WTC11 (cell line): ENCODE data around the gene PEAR1. TPM values are rescaled to one million over a fixed set of nuclear protein-coding genes. Genes with fewer than 3 reads are reported as not detected.

Experiments used
- ATAC-seq: fragments of 200-7000 bp; cut with Tn5 transposase; 2 replicates; pipeline ENCODE4 v1.10.0; 2021; ENCODE audit warnings: mild to moderate bottlenecking, moderate library complexity
- CTCF ChIA-PET: fragments of 300-600 bp; sonication (Branson Sonifier 250); formaldehyde crosslinking; loops from one replicate; lab custom pipeline; 2021; ENCODE audit warnings: antibody characterized with exemption; lab: Charles Lee
- POLR2A ChIA-PET: fragments of 350-600 bp; sonication (Branson Sonifier 250); formaldehyde crosslinking; loops from one replicate; lab custom pipeline; 2021; ENCODE audit warnings: antibody characterized with exemption; lab: Charles Lee
- DNase-seq: peaks from one replicate; pipeline ENCODE4 v3.0.0; 2021; ENCODE audit warnings: low spot score
- H3K27ac Mint-ChIP-seq: 2 replicates; pipeline ENCODE4 v1.8.0; 2021; ENCODE audit warnings: mixed read lengths
- H3K27me3 Mint-ChIP-seq: 2 replicates; pipeline ENCODE4 v1.8.0; 2021; ENCODE audit warnings: low read depth, mild to moderate bottlenecking, moderate library complexity, mixed read lengths
- H3K36me3 Mint-ChIP-seq: 2 replicates; pipeline ENCODE4 v1.8.0; 2021; ENCODE audit warnings: mixed read lengths
- H3K4me1 Mint-ChIP-seq: 2 replicates; pipeline ENCODE4 v1.8.0; 2022; ENCODE audit warnings: mixed read lengths
- H3K4me3 Mint-ChIP-seq: 2 replicates; pipeline ENCODE4 v1.8.0; 2021; ENCODE audit warnings: mild to moderate bottlenecking, moderate library complexity, mixed read lengths
- H3K9me3 Mint-ChIP-seq: 2 replicates; pipeline ENCODE4 v1.8.0; 2021; ENCODE audit warnings: mixed read lengths
- ATF1 ChIP-seq: sonication (generic); formaldehyde crosslinking; IDR thresholded peaks from 2 replicates; pipeline ENCODE4 v1.8.1; 2023; ENCODE audit warnings: mild to moderate bottlenecking, moderate library complexity, missing genetic modification reagents
- ATF3 ChIP-seq: sonication (generic); formaldehyde crosslinking; conservative IDR thresholded peaks from 2 replicates; pipeline ENCODE4 v1.8.1; 2022; ENCODE audit warnings: mild to moderate bottlenecking, missing genetic modification reagents
- CDX4 ChIP-seq: fragments of 250-450 bp; sonication (Bioruptor Pico); IDR thresholded peaks from 2 replicates; pipeline ENCODE4 v1.9.0; 2021; ENCODE audit warnings: moderate library complexity, mild to moderate bottlenecking, inconsistent platforms, borderline replicate concordance
- CTCF ChIP-seq: fragments of 200-600 bp; IDR thresholded peaks from 2 replicates; pipeline ENCODE4 v1.8.0; 2022; ENCODE audit warnings: antibody characterized with exemption
- E2F4 ChIP-seq: sonication (generic); formaldehyde crosslinking; IDR thresholded peaks from 2 replicates; pipeline ENCODE4 v1.8.1; 2022; ENCODE audit warnings: low read depth, mild to moderate bottlenecking, moderate library complexity, missing genetic modification reagents, borderline replicate concordance
- FOXP4 ChIP-seq: sonication (generic); formaldehyde crosslinking; IDR thresholded peaks from 2 replicates; pipeline ENCODE4 v1.8.0; 2022; ENCODE audit warnings: mild to moderate bottlenecking, missing genetic modification reagents
- GRHL2 ChIP-seq: fragments of 250-450 bp; sonication (Bioruptor Pico); IDR thresholded peaks from 2 replicates; pipeline ENCODE4 v1.8.0; 2022; ENCODE audit warnings: mild to moderate bottlenecking, moderate library complexity; ENCODE audit not compliant: insufficient replicate concordance, severe bottlenecking
- MAX ChIP-seq: sonication (generic); formaldehyde crosslinking; IDR thresholded peaks from 2 replicates; pipeline ENCODE4 v1.8.0; 2022; ENCODE audit warnings: mild to moderate bottlenecking, missing genetic modification reagents
- NFYB ChIP-seq: sonication (generic); formaldehyde crosslinking; conservative IDR thresholded peaks from 2 replicates; pipeline ENCODE4 v1.8.0; 2022; ENCODE audit warnings: low read depth, missing genetic modification reagents
- NR1H2 ChIP-seq: sonication (generic); formaldehyde crosslinking; IDR thresholded peaks from 2 replicates; pipeline ENCODE4 v1.9.0; 2021; ENCODE audit warnings: mild to moderate bottlenecking, moderate library complexity, missing genetic modification reagents
- NR2C2 ChIP-seq: sonication (generic); formaldehyde crosslinking; IDR thresholded peaks from 2 replicates; pipeline ENCODE4 v1.8.0; 2022; ENCODE audit warnings: mild to moderate bottlenecking, missing genetic modification reagents
- SOX15 ChIP-seq: fragments of 250-450 bp; sonication (Bioruptor Pico); IDR thresholded peaks from 2 replicates; pipeline ENCODE4 v1.9.0; 2021; ENCODE audit warnings: mild to moderate bottlenecking
- TEAD4 ChIP-seq: sonication (generic); formaldehyde crosslinking; IDR thresholded peaks from 2 replicates; pipeline ENCODE4 v1.8.0; 2022; ENCODE audit warnings: mild to moderate bottlenecking, missing genetic modification reagents
- ZNF263 ChIP-seq: sonication (generic); formaldehyde crosslinking; IDR thresholded peaks from 2 replicates; pipeline ENCODE4 v1.8.1; 2022; ENCODE audit warnings: low read depth, mild to moderate bottlenecking, moderate library complexity, missing genetic modification reagents
- ZNF416 ChIP-seq: fragments of 250-450 bp; sonication (Bioruptor Pico); IDR thresholded peaks from 2 replicates; pipeline ENCODE4 v1.9.0; 2021; ENCODE audit warnings: mild to moderate bottlenecking, inconsistent platforms
- ZNF423 ChIP-seq: fragments of 250-450 bp; sonication (Bioruptor Pico); IDR thresholded peaks from 2 replicates; pipeline ENCODE4 v2.1.2; 2022; ENCODE audit warnings: mild to moderate bottlenecking, moderate library complexity
- total RNA-seq: library from RNA; stranded (reverse); gene quantifications from 3 replicates; pipeline ENCODE4 v1.2.3, GENCODE V29; 2021
- TF ChIP-seq, protein P1 (sequence below): sonication (generic); formaldehyde crosslinking; IDR thresholded peaks from 2 replicates; pipeline ENCODE4 v1.8.1; 2023; ENCODE audit warnings: mild to moderate bottlenecking, missing genetic modification reagents, moderate library complexity
- TF ChIP-seq, protein P2 (sequence below): sonication (generic); formaldehyde crosslinking; IDR thresholded peaks from 2 replicates; pipeline ENCODE4 v1.8.1; 2023; ENCODE audit warnings: mild to moderate bottlenecking, missing genetic modification reagents, moderate library complexity
- TF ChIP-seq, protein P3 (sequence below): sonication (generic); formaldehyde crosslinking; IDR thresholded peaks from 2 replicates; pipeline ENCODE4 v1.8.0; 2022; ENCODE audit warnings: mild to moderate bottlenecking, missing genetic modification reagents
- TF ChIP-seq, protein P4 (sequence below): fragments of 250-450 bp; sonication (Bioruptor Pico); IDR thresholded peaks from 2 replicates; pipeline ENCODE4 v1.9.0; 2021; ENCODE audit warnings: mild to moderate bottlenecking
- TF ChIP-seq, protein P5 (sequence below): sonication (generic); formaldehyde crosslinking; IDR thresholded peaks from 2 replicates; pipeline ENCODE4 v1.8.0; 2022; ENCODE audit warnings: missing genetic modification reagents

Gene PEAR1
- total RNA-seq, 1 experiment from 2014 or later, result 1.6 TPM

DNA sequence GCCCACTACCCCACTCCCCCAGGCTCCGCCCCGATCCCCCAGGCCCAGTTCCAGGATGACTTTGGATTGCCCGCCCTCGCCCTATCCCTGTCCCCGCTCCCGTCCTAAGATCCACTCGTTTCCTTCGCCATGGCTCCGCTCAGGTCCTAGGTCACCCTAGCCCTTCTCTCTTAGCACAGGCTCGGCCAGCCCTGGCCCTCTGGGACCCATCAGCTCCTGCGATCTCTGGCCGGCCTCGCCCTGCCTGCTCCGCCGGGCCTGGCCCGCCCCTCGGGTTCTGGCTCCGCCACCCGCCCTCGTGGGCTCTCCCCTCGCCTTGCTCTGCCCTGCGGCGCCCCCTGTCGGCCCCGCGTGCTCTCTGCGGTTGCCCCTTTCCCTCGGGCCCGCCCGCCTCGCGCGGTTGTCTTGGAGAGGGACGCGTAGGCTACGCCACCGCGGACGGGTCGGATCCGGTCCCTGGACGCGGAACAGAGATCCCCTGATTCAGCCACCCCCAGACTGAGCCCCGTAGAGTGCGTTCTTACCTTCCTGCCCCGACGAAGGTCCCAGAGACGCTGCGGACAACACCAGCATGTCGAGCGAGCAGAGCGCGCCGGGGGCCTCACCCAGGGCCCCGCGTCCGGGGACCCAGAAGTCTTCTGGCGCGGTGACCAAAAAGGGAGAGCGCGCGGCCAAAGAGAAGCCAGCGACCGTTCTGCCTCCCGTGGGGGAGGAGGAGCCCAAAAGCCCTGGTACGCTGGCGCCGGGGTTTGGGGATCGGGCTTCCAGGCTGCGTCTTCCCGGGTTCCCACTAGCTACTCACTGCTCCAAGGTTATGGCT, 26.9 kb downstream of the PEAR1 start, which contains the start of gene LRRC71 (continued):
- TF ChIP-seq CTCF (peak; percentile 94), GRHL2 (CRISPR knock-in tag) (no peak), NR2C2 (CRISPR knock-in tag) (no peak), MAX (CRISPR knock-in tag) (peak; percentile 86; the same call in 1 of the 2 replicates), SOX15 (CRISPR knock-in tag) (no peak), ZNF416 (0 out of 2 replicates have a peak, but pooled peaks have one; percentile 12), E2F4 (CRISPR knock-in tag) (no peak), ATF3 (CRISPR knock-in tag) (no peak), NFYB (CRISPR knock-in tag) (no peak), ZNF423 (CRISPR knock-in tag) (no peak)
- TF ChIP-seq, protein P1, sequence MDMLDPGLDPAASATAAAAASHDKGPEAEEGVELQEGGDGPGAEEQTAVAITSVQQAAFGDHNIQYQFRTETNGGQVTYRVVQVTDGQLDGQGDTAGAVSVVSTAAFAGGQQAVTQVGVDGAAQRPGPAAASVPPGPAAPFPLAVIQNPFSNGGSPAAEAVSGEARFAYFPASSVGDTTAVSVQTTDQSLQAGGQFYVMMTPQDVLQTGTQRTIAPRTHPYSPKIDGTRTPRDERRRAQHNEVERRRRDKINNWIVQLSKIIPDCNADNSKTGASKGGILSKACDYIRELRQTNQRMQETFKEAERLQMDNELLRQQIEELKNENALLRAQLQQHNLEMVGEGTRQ (CRISPR knock-in tag), result peak; percentile 30; the same call in 1 of the 2 replicates
- TF ChIP-seq, protein P2, sequence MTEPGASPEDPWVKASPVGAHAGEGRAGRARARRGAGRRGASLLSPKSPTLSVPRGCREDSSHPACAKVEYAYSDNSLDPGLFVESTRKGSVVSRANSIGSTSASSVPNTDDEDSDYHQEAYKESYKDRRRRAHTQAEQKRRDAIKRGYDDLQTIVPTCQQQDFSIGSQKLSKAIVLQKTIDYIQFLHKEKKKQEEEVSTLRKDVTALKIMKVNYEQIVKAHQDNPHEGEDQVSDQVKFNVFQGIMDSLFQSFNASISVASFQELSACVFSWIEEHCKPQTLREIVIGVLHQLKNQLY, result no peak
- TF ChIP-seq, protein P3, sequence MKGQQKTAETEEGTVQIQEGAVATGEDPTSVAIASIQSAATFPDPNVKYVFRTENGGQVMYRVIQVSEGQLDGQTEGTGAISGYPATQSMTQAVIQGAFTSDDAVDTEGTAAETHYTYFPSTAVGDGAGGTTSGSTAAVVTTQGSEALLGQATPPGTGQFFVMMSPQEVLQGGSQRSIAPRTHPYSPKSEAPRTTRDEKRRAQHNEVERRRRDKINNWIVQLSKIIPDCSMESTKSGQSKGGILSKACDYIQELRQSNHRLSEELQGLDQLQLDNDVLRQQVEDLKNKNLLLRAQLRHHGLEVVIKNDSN, result no peak

GRCh38 chr1:156921053-156921529, 27.6 kb downstream of the PEAR1 start:
- H3K27ac Mint-ChIP-seq, result no peak overlapping the region
- CTCF ChIA-PET, result interaction anchor here (0.7 to 11.9 kb wide), 13 partner anchors 16 to 232 kb away, joined by 3 to 233 read pairs (median 8); partner anchors contain the start of genes INSRR, NTRK1 and PEAR1
- POLR2A ChIA-PET, result interaction anchor here (0.6 kb wide), 1 partner anchor 129 kb away, joined by 4 read pairs; no protein-coding TSS in a partner anchor
- peaks cover 100% of the 10 kb centered on the region for H3K27me3 Mint-ChIP-seq
- ATAC-seq (no peak), DNase-seq (no peak)
- peaks cover 17% of the 10 kb centered on the region for H3K4me1 Mint-ChIP-seq
- H3K9me3 Mint-ChIP-seq, result peaks cover 4% of the 10 kb centered on the region; the same call in 1 of the 2 replicates
- no peaks in the 10 kb centered on the region for H3K36me3 Mint-ChIP-seq
- peak overlapping the region; percentile 67 for H3K4me3 Mint-ChIP-seq
- TF ChIP-seq ZNF263, result no peak
- TF ChIP-seq, protein P4, sequence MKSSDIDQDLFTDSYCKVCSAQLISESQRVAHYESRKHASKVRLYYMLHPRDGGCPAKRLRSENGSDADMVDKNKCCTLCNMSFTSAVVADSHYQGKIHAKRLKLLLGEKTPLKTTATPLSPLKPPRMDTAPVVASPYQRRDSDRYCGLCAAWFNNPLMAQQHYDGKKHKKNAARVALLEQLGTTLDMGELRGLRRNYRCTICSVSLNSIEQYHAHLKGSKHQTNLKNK, result no peak
- no peak for TF ChIP-seq FOXP4 (CRISPR knock-in tag)
- no peak for TF ChIP-seq TEAD4 (CRISPR knock-in tag)
- no peak for TF ChIP-seq MAX (CRISPR knock-in tag)
- no peak for TF ChIP-seq NR1H2 (CRISPR knock-in tag)
- TF ChIP-seq, protein P5, sequence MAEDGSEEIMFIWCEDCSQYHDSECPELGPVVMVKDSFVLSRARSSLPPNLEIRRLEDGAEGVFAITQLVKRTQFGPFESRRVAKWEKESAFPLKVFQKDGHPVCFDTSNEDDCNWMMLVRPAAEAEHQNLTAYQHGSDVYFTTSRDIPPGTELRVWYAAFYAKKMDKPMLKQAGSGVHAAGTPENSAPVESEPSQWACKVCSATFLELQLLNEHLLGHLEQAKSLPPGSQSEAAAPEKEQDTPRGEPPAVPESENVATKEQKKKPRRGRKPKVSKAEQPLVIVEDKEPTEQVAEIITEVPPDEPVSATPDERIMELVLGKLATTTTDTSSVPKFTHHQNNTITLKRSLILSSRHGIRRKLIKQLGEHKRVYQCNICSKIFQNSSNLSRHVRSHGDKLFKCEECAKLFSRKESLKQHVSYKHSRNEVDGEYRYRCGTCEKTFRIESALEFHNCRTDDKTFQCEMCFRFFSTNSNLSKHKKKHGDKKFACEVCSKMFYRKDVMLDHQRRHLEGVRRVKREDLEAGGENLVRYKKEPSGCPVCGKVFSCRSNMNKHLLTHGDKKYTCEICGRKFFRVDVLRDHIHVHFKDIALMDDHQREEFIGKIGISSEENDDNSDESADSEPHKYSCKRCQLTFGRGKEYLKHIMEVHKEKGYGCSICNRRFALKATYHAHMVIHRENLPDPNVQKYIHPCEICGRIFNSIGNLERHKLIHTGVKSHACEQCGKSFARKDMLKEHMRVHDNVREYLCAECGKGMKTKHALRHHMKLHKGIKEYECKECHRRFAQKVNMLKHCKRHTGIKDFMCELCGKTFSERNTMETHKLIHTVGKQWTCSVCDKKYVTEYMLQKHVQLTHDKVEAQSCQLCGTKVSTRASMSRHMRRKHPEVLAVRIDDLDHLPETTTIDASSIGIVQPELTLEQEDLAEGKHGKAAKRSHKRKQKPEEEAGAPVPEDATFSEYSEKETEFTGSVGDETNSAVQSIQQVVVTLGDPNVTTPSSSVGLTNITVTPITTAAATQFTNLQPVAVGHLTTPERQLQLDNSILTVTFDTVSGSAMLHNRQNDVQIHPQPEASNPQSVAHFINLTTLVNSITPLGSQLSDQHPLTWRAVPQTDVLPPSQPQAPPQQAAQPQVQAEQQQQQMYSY (CRISPR knock-in tag), result no peak
- no peak for TF ChIP-seq CDX4 (CRISPR knock-in tag)
- TF ChIP-seq ATF1 (CRISPR knock-in tag), result no peak
